ENCODE data around the gene PRKCB. TPM values are rescaled to one million over a fixed set of nuclear protein-coding genes. Genes with fewer than 3 reads are reported as not detected.
"Not testable (repeated sequence)": the region's sequence is repeated elsewhere in the genome, so short reads cannot be mapped to it uniquely, and the experiment has no call there.

PRKCB gene
- total RNA-seq, 1 donor from 2014 or later = 0.38 TPM

DNA sequence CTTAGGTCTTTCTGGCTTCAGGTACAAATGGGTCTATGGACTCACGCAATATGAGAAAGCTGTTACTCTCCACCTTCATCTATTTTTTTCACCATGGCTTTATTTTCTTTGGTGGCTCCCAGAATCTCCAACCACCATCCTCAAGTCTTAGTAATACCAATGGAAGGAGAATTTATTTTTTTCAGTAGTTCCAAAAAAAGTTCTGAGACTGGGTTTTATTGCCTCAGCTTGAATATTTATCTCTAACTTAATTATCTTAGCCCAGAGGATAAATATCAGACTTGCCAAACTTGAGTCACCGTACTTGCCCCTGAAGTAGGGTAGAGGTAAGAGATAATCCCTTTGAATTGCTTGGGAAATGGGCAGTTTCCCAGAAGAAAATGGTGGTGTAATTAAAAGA lies 397.2 kb downstream of the PRKCB start:
- Mint-ChIP-seq H3K27me3 (ENCODE audit: low read depth) (peaks cover 9% of the 10 kb centered on the region), H3K9me3 (peaks cover 2% of the 10 kb centered on the region), H3K36me3 (no peaks in the 10 kb centered on the region), H3K4me1 (no peaks in the 10 kb centered on the region), H3K27ac (no peak overlapping the region), H3K4me3 (no peak overlapping the region)
- DNase-seq (ENCODE audit: low spot score in 2 of 2, unreplicated experiment in 2 of 2) = no peak
- TF ChIP-seq, protein P1, sequence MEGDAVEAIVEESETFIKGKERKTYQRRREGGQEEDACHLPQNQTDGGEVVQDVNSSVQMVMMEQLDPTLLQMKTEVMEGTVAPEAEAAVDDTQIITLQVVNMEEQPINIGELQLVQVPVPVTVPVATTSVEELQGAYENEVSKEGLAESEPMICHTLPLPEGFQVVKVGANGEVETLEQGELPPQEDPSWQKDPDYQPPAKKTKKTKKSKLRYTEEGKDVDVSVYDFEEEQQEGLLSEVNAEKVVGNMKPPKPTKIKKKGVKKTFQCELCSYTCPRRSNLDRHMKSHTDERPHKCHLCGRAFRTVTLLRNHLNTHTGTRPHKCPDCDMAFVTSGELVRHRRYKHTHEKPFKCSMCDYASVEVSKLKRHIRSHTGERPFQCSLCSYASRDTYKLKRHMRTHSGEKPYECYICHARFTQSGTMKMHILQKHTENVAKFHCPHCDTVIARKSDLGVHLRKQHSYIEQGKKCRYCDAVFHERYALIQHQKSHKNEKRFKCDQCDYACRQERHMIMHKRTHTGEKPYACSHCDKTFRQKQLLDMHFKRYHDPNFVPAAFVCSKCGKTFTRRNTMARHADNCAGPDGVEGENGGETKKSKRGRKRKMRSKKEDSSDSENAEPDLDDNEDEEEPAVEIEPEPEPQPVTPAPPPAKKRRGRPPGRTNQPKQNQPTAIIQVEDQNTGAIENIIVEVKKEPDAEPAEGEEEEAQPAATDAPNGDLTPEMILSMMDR (IDR thresholded peaks at IDR 0.05; ENCODE audit: unreplicated experiment) = no peak

DNA sequence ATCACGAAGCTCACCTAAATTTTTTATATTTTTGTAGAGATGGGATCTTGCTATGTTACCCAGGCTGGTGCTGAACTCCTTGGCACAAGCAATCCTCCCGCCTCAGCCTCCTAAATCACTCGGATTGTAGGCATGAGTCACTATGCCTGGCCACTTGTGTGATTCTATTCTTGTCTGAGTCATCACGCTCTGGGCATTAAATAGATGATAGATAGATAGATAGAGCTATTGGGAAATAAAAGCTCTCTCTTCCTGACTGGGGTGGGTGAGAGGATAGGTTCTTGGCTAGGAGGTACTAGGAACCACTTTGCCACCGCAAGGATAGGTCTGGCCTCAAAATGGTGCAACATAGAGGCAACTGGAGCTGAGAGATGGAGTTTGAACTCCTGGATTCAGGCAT lies 399.0 kb downstream of the PRKCB start:
- Mint-ChIP-seq H3K27me3 (ENCODE audit: low read depth) (peaks cover 5% of the 10 kb centered on the region), H3K36me3 (no peaks in the 10 kb centered on the region), H3K9me3 (peaks cover 15% of the 10 kb centered on the region), H3K27ac (no peak overlapping the region), H3K4me3 (no peak overlapping the region), H3K4me1 (no peaks in the 10 kb centered on the region)
- TF ChIP-seq, protein P1 (IDR thresholded peaks at IDR 0.05; ENCODE audit: unreplicated experiment) = no peak
- no peak for DNase-seq (ENCODE audit: low spot score in 2 of 2, unreplicated experiment in 2 of 2)

DNA sequence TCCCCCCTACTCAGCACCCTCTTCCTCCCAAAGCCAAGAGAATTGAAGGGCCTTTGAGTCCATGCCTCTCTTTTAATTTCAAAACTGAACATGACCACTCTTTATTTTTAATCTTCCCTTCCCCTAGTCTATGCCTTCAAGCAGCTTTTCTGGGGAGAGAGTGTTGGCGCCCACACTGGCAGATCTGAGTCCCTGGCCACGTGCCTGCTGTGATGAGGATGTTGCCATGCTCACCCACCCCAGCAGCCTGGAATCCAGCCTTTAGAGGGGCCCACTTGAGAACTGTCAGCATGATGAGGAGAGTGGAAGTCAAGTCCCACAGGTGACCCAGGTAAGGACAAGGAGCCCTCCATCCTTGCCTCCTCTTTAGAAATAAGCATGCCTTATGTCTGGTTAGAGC lies 400.0 kb downstream of the PRKCB start:
- Mint-ChIP-seq H3K4me1 (no peaks in the 10 kb centered on the region), H3K27ac (no peak overlapping the region), H3K36me3 (no peaks in the 10 kb centered on the region), H3K9me3 (peaks cover 18% of the 10 kb centered on the region), H3K27me3 (ENCODE audit: low read depth) (peaks cover 2% of the 10 kb centered on the region), H3K4me3 (no peak overlapping the region)
- DNase-seq (ENCODE audit: low spot score in 2 of 2, unreplicated experiment in 2 of 2) = no peak
- TF ChIP-seq, protein P1 (IDR thresholded peaks at IDR 0.05; ENCODE audit: unreplicated experiment) = no peak

DNA sequence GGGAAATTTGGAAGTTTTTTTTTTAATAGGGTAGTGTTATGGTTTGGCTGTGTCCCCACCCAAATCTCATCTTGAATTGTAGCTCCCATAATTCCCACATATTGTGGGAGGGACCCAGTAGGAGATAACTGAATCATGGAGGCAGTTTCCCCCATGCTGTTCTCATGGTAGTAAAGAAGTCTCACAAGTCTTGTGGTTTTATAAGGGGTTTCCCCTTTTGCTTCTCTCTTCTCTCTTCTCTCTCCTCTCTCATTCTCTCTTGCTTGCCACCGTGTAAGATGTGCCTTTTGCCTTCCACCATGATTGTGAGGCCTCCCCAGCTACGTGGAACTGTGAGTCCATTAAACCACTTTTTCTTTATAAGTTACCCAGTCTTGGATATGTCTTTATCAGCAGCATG lies 403.1 kb downstream of the PRKCB start:
- not testable (repeated sequence) for H3K36me3 Mint-ChIP-seq; H3K4me1 Mint-ChIP-seq; H3K27ac Mint-ChIP-seq; DNase-seq (ENCODE audit: low spot score in 2 of 2, unreplicated experiment in 2 of 2); H3K4me3 Mint-ChIP-seq
- Mint-ChIP-seq H3K9me3 (peaks cover 18% of the 10 kb centered on the region), H3K27me3 (ENCODE audit: low read depth) (peaks cover 10% of the 10 kb centered on the region)

DNA sequence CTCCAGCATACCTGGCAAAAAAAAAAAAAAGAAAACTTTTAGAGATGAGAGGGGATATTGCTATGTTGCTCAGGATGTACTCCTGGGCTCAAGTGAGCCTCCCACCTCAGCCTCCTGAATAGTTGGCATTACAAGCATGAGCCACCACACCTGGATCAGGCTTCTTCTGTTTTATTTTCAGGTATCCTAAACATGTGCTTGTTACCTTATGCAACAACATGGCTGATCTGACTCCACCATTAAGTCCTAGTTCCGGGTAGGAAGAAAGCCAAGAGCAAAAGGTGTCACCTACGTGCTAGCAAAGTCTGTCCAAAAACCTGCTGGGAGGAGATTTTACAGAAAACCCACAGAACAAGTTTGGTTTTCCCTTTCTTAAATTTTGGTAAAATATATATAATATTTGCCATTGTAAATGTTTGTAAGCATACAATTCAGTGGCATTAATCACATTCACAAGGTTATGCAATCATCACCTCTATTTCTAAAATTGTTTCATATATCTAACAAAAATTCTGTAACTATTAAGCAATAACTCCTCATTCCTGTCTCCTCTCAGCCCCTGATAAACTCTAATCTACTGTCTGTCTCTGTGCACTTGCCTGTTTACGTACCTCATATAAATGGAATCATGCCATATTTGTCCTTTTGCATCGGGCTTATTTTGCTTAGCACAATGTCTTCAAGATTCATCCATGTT lies 411.3 kb downstream of the PRKCB start:
- H3K9me3 Mint-ChIP-seq = no peaks in the 10 kb centered on the region
- DNase-seq (ENCODE audit: low spot score in 2 of 2, unreplicated experiment in 2 of 2) = no peak
- no peaks in the 10 kb centered on the region for H3K4me1 Mint-ChIP-seq
- H3K36me3 Mint-ChIP-seq = no peaks in the 10 kb centered on the region
- peaks cover 58% of the 10 kb centered on the region for H3K27me3 Mint-ChIP-seq (ENCODE audit: low read depth)
- no peak overlapping the region for H3K27ac Mint-ChIP-seq
- TF ChIP-seq, protein P1 (IDR thresholded peaks at IDR 0.05; ENCODE audit: unreplicated experiment) = no peak
- no peak overlapping the region for H3K4me3 Mint-ChIP-seq

DNA sequence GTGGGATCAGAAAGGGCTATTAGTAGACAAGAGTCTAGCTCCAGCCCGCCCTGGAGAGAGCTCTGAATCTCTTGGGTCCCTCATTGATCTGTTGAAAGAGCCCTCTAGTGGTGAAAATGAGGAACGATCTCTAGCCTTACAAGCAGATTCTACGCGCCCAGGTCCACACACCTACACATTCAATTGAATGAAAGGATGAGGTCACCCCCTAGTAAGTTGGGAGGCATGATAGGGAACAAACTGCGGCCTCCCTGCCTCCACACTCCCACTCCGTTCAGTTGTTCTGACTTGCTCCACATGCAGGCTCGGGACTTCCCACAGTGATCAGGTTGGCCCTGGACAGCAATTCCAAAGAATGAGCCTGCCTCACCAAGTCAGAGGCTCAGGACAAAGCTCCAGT lies 417.4 kb downstream of the PRKCB start:
- H3K27ac Mint-ChIP-seq = no peak overlapping the region
- no peak overlapping the region for H3K4me3 Mint-ChIP-seq
- no peaks in the 10 kb centered on the region for H3K36me3 Mint-ChIP-seq
- H3K27me3 Mint-ChIP-seq (ENCODE audit: low read depth) = peaks cover 83% of the 10 kb centered on the region
- TF ChIP-seq, protein P1 (IDR thresholded peaks at IDR 0.05; ENCODE audit: unreplicated experiment) = peak; percentile 79
- no peaks in the 10 kb centered on the region for H3K9me3 Mint-ChIP-seq
- H3K4me1 Mint-ChIP-seq = no peaks in the 10 kb centered on the region
- DNase-seq (ENCODE audit: low spot score in 2 of 2, unreplicated experiment in 2 of 2) = peak in 1 of 2 experiments; percentile 38

All from mesothelial cell of epicardium (in vitro differentiated cells).